Astrocyte (in vitro differentiated cells and primary cell): ENCODE measurements around the gene MED9.

ENCODE experiments used
- EZH2 ChIP-seq: IDR thresholded peaks from 2 replicates; pipeline ENCODE4 v1.6.1; 2012; ENCODE audit warnings: mild to moderate bottlenecking, low read length, inconsistent platforms; ENCODE audit not compliant: insufficient read depth
- TF ChIP-seq, protein P1 (sequence below): IDR thresholded peaks from 2 replicates; pipeline ENCODE4 v1.5.1; 2011; ENCODE audit warnings: low read depth, mild to moderate bottlenecking, inconsistent platforms, low read length, moderate library complexity; ENCODE audit not compliant: insufficient read depth

- TF ChIP-seq, protein P1, sequence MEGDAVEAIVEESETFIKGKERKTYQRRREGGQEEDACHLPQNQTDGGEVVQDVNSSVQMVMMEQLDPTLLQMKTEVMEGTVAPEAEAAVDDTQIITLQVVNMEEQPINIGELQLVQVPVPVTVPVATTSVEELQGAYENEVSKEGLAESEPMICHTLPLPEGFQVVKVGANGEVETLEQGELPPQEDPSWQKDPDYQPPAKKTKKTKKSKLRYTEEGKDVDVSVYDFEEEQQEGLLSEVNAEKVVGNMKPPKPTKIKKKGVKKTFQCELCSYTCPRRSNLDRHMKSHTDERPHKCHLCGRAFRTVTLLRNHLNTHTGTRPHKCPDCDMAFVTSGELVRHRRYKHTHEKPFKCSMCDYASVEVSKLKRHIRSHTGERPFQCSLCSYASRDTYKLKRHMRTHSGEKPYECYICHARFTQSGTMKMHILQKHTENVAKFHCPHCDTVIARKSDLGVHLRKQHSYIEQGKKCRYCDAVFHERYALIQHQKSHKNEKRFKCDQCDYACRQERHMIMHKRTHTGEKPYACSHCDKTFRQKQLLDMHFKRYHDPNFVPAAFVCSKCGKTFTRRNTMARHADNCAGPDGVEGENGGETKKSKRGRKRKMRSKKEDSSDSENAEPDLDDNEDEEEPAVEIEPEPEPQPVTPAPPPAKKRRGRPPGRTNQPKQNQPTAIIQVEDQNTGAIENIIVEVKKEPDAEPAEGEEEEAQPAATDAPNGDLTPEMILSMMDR = no peak
- no peak for TF ChIP-seq EZH2
Measured at GRCh38 chr17:17518014-17518413, 41.2 kb downstream of the MED9 start.
